ENCODE data around the gene PPIL1. TPM values are rescaled to one million over a fixed set of nuclear protein-coding genes. Genes with fewer than 3 reads are reported as not detected.

PPIL1 gene
- total RNA-seq, 2 donors from 2014 or later: 18.7 to 35.9 TPM

- H3K9me3 ChIP-seq: no peaks in the 10 kb centered on the region
- WGBS: 68% methylated on average over 2 of the region's 2 CpGs
- no peaks in the 10 kb centered on the region for H3K4me1 ChIP-seq (replicated peaks)
- TF ChIP-seq POLR2A (IDR thresholded peaks at IDR 0.05) (no peak), POLR2AphosphoS5 (IDR thresholded peaks at IDR 0.05) (no peak), CTCF (IDR thresholded peaks at IDR 0.05) (no peak)
- DNase-seq (ENCODE audit: low spot score): no peak
- intact Hi-C loops (cut with DNase I): no loop called here
- no peaks in the 10 kb centered on the region for H3K36me3 ChIP-seq
- H3K27ac ChIP-seq: no peak overlapping the region
- no peak overlapping the region for H3K4me3 ChIP-seq
- no peaks in the 10 kb centered on the region for H3K27me3 ChIP-seq (replicated peaks; ENCODE audit: insufficient read depth)
Measured at GRCh38 chr6:36865835-36866234, 8.8 kb downstream of the PPIL1 start.

DNA sequence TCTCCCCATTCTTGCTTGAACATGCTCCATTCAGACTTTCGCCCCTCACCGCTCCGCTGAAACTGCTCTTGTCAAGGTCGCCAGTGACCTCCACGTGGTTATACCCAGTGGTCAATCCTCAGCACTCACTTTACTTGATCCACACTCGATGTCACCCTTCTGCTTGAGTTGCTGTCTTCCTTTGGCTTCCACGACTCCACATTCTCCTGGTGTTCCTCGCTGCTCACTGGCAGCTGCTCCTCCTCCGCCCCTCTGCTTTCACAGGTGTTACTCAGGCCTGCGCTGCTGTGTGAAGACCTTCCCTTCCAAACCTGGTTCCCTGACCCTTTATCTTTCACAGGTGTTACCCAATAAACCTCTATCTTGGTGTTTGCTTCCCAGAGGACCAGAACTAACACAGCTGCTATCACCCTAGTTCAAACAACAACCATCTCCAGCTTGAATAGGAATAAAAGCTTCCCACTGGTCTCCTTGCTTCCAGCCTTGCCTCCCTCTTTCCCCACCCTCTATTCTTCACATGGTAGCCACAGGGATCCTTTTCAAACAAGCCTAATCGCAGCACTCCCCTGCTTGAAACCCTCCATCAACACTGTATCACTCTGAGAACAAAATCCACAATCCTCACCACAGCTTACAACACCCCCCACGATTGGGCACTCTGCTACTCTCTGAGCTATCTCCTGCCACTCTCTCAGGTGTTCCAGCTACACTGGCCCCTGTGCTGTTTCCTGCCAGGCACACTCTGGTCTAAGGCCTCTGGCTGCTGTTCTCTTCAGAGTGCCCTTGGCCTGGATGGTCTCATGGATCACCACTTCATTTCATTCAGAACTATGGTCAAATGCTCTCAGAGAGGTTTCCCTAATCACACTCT, 10.7 kb downstream of the PPIL1 start:
- Histone ChIP-seq H3K4me1 (replicated peaks) (no peaks in the 10 kb centered on the region), H3K36me3 (no peaks in the 10 kb centered on the region), H3K27me3 (replicated peaks; ENCODE audit: insufficient read depth) (no peaks in the 10 kb centered on the region), H3K9me3 (no peaks in the 10 kb centered on the region), H3K27ac (no peak overlapping the region), H3K4me3 (no peak overlapping the region)
- intact Hi-C loops (cut with DNase I): no loop called here
- no peak for DNase-seq (ENCODE audit: low spot score)
- TF ChIP-seq CTCF (IDR thresholded peaks at IDR 0.05) (no peak), POLR2AphosphoS5 (IDR thresholded peaks at IDR 0.05) (no peak), POLR2A (IDR thresholded peaks at IDR 0.05) (no peak)
- 75% methylated on average over 12 of the region's 12 CpGs for WGBS

DNA sequence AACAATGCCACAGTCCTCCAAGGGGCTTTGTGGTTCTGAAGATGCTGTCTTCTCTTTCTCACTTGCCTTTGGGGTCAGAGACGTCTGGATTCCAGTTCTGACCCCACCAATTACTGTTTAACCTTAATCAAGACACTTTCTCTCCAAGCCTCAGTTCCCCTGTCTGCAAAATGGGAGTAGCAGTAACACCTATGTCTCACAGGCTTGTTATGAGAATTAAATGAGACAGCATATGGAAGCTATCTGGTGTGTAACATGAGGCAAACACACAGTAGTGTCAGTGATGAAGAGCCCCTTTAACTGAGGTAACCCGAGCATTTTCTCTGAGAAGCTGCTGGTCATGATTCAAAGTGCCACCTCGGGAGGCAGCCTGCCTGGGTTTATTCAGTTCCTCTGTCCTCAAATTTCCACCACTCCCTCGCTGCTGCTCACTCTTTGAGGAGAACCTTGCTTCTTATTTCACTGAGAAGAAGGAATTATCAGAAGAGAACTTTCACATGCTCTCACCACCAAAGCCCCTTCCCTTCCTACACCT, 11.7 kb downstream of the PPIL1 start:
- no peaks in the 10 kb centered on the region for H3K9me3 ChIP-seq
- DNase-seq (ENCODE audit: low spot score): no peak
- intact Hi-C loops (cut with DNase I): no loop called here
- H3K27me3 ChIP-seq (replicated peaks; ENCODE audit: insufficient read depth): no peaks in the 10 kb centered on the region
- H3K4me1 ChIP-seq (replicated peaks): no peaks in the 10 kb centered on the region
- TF ChIP-seq POLR2AphosphoS5 (IDR thresholded peaks at IDR 0.05): no peak
- TF ChIP-seq CTCF (IDR thresholded peaks at IDR 0.05): no peak
- no peak for TF ChIP-seq POLR2A (IDR thresholded peaks at IDR 0.05)
- H3K27ac ChIP-seq: no peak overlapping the region
- no peak overlapping the region for H3K4me3 ChIP-seq
- H3K36me3 ChIP-seq: no peaks in the 10 kb centered on the region
- WGBS: 82% methylated on average over 4 of the region's 4 CpGs

- H3K36me3 ChIP-seq: no peaks in the 10 kb centered on the region
- TF ChIP-seq POLR2A (IDR thresholded peaks at IDR 0.05) (no peak), POLR2AphosphoS5 (IDR thresholded peaks at IDR 0.05) (no peak), CTCF (IDR thresholded peaks at IDR 0.05) (no peak)
- H3K27ac ChIP-seq: no peak overlapping the region
- intact Hi-C loops (cut with DNase I): no loop called here
- DNase-seq (ENCODE audit: low spot score): no peak
- no peaks in the 10 kb centered on the region for H3K27me3 ChIP-seq (replicated peaks; ENCODE audit: insufficient read depth)
- H3K4me1 ChIP-seq (replicated peaks): no peaks in the 10 kb centered on the region
- 73% methylated on average over 8 of the region's 8 CpGs for WGBS
- no peaks in the 10 kb centered on the region for H3K9me3 ChIP-seq
- H3K4me3 ChIP-seq: no peak overlapping the region
Measured at GRCh38 chr6:36862164-36862847, 12.3 kb downstream of the PPIL1 start.
